DMS153 (cell line): Measurements from ENCODE around the gene BMP3.

Source experiments
- DNase-seq: peaks from one replicate; lab custom pipeline; 2025; lab: John Stamatoyannopoulos, UW

Gene BMP3

GRCh38 chr4:81040012-81040659 is 9.6 kb downstream of the BMP3 start:
- peak; percentile 6 for DNase-seq

GRCh38 chr4:81042578-81043365 is 12.3 kb downstream of the BMP3 start:
- no peak for DNase-seq

DNA sequence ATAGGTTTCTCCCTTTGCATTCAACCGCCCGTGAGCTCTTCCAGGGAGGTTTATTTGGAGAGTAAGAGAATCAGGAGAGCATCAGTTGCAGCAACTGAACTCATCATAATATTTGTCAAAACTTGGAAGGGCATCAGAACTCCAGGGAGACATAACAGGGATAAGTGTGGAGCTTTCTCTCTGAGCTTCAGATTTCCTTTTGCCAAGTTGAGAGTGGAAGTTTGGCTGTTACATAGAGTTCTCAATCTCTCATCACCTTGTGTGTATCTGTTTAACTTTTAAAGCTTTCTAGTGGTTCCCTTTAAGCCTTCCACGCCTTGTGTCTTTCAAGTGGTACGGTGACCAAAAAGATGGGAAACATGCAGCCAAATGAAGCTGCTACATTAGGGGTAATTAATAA is 18.8 kb downstream of the BMP3 start:
- no peak for DNase-seq

- DNase-seq, result no peak
Measured at GRCh38 chr4:81049907-81050306, 19.4 kb downstream of the BMP3 start.

- DNase-seq, result peak; percentile 19
Measured at GRCh38 chr4:81052119-81053068, 21.9 kb downstream of the BMP3 start.

DNA sequence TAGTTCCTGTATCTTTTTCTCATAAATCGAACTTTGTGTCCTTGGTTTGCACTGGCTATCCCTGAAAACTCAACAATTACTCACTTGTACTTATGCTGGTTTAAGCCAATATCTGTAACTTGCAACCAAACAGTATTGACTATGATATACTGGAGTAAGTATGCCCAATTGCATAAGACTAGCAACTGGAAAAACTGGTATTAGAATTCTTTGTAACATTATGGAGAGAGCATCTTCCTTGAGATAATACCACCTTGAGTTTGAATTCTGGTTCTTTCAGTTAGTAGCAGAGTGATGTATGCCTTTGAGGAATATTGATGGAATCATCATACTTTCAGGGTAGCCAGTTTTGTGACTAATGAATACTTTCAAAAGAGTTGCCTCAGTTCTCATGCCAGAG is 28.1 kb downstream of the BMP3 start:
- DNase-seq, result no peak

- no peak for DNase-seq
Measured at GRCh38 chr4:81060587-81061343, 30.3 kb downstream of the BMP3 start.

DNA sequence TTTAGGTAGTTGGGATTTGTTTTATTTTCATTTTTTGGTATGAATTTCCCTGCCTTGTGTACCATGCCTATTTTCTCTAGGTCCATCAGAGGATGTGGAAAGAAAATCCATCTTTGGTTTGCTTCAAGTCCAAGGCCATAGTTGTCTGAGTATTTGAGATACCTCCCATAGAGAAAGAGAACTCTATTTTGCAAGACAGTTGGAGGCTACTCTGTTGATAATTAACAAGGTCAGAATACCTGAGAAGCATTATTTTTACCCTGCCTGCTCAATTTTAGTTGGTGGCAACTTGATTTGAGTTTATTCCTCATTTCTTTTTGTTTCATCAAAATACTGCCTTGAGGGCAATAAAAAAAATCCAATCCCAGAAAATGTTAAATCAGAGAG is 30.8 kb downstream of the BMP3 start:
- DNase-seq, result no peak

- DNase-seq, result no peak
Measured at GRCh38 chr4:81062001-81062400, 31.5 kb downstream of the BMP3 start.

DNA sequence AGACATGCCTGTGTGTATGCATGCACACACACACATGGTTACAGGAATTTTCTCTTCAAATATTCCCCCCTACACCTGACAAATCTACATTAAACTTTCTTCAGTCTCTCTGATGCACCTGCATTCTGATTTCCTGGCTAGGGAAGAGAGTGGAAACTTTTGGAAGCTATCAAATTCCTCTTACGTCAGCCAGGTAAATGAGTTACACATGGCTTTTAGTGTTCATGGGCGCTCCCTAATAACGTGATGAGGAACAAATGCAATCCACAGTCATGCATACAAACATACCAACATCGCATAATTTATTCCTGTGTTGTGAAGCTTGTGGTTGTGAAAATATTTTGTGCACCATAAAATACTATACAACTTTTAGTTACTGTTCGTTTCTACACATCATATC is 34.9 kb downstream of the BMP3 start:
- no peak for DNase-seq

DNA sequence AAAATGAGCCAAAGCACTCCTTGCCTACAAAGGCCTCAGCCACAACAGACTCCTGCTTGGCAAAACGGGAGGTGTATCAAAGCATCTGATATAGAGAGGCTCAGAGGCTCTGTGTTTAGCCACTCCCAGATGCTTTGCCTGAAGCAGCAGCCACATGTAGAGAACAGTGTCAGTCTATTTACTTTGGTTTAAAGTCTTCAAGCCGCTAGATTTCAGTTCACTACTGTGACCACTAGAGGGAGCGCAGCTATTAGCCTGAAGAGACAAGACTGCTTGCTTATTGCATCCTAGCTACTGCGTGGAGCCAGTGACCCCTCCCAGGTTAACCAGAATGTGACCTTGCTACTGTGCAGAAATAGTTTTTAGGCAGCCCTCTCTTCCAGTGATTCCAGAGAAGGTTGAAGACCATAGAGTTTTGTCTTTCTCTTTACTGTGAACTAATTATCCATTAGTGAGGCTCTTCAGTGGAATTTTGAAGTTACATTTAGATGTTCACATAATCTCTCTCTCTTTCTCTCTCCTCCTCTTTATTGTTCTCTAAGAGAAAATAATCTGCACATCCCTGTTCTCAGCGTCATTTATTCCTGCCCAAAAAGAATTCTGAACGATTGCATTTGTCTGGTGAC is 39.3 kb downstream of the BMP3 start:
- peak; percentile 92 for DNase-seq

DNA sequence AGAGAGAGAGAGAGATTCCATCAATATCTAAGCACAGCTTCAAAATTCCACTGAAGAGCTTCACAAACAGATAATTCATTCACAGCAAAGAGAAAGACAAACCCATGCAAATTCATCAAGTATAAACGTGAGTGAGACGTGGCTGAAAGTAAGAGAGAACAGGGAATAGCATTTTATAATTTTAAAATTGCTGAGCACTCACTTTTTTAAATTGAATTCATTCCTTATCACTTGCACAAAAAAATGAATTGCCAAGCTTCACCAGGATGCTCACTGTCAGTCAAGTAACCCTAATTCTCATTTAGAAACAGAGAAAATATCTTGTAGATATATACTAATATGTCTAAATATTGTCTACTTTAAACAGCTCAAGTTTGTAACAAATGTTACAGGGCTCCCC is 40.5 kb downstream of the BMP3 start:
- DNase-seq, result no peak

DNA sequence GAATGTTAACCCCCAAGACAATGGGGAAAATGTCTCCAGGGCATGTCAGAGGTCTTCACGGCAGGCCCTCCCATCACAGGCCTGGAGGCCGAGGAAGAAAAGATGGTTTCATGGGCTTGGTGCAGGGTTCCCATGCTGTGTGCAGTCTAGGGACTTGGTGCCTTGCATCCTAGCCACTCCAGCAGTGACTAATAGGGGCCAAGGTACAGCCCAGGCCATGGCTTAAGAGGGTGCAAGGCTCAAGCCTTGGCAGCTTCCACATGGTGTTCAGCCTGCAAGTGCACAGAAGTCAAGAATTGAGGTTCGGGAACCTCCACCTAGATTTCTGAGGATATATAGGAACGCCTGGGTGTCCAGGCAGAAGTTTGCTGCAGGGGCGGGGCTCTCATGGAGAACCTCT is 50.6 kb downstream of the BMP3 start:
- no peak for DNase-seq

GRCh38 chr4:81084029-81084428 is 53.5 kb downstream of the BMP3 start:
- peak; percentile 71 for DNase-seq

GRCh38 chr4:81084634-81085033 is 54.1 kb downstream of the BMP3 start:
- DNase-seq, result no peak

GRCh38 chr4:81085291-81085690 is 54.8 kb downstream of the BMP3 start:
- no peak for DNase-seq

DNA sequence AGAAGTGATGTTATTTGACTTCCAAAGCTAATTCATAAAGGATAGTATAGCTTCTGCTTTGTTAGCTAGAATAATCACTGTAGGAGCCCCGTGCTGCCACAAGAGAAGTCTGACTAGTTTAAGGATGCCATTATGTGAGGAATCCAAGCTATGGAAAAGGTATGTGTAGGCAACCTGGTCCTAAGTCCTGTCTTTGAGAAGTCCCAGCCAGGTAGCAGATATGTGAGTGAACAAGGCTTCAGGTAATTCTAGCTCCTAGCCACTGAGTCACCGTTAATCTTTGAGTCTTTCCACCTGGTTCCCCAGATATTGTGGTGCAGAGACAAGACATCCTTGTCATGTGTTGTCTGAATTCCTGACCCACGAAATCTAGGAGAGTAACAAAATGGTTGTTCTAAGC is 55.5 kb downstream of the BMP3 start:
- no peak for DNase-seq

DNA sequence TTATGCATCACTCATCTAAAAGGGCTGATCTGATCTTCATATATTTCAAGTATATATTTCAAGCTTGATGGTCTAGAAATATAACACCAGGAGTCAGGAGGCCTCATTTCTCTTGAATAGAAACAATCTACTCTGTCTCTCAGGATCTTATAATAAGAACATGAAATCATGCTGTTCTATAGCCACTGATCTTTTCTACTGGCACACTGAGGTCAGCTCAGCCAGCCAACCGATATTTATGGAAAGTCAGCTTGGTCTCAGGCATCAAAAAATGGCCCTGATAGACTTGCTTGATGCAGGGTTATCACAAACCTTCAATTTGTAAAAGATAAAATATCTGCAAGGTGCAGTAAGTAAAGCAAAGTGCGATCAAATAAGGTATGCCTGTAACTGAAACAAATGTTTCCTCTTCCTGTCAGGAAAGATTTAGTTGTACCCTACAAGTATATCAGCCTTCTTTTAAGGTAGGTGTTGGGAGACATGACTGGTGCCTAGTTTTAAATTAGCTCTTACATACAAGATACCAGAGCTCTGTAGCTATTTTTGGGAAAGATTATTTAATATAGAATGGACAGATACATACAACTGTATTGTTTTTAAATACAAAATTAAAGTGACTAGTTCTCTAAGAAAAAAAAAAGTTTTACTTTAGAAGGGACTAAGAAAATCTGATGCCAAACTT is 63.4 kb downstream of the BMP3 start:
- DNase-seq, result no peak

DNA sequence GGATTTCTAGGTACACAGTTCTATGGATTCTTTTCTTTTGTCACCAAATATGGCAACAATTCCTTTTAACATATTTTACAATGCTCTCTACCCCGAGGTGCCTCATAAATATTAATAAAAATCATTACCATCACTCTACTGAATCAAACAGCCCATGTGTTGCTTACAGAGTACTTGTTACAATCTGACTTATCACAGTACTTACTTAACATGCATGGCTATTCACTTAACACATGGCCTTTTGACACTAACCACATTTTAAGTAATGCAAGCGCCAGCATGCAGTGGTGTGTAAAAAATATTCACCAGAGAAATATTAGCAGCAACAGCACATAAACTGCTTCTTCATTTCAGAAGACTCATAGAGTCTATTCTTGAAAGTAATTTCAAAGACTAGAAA is 64.9 kb downstream of the BMP3 start:
- no peak for DNase-seq

- DNase-seq, result no peak
Measured at GRCh38 chr4:81096566-81096965, 66.1 kb downstream of the BMP3 start.

GRCh38 chr4:81102107-81102506 is 71.6 kb downstream of the BMP3 start:
- DNase-seq, result no peak
